Brain microvascular endothelial cell (primary cell): ENCODE data around the gene RAB11FIP3.

Experiments
- DNase-seq: peaks from one replicate; pipeline ENCODE4 v3.0.0-alpha.2; 2020
- H3K27ac ChIP-seq: fragments of 250-450 bp; sonication (Bioruptor Pico); 2 replicates; pipeline ENCODE4 v1.5.1; 2020; ENCODE audit warnings: mild to moderate bottlenecking, moderate library complexity
- H3K27me3 ChIP-seq: fragments of 250-450 bp; sonication (Bioruptor Pico); replicated peaks from 2 replicates; pipeline ENCODE4 v1.5.1; 2020; ENCODE audit warnings: mild to moderate bottlenecking
- H3K36me3 ChIP-seq: fragments of 250-450 bp; sonication (Bioruptor Pico); replicated peaks from 2 replicates; pipeline ENCODE4 v1.5.1; 2020; ENCODE audit warnings: mild to moderate bottlenecking
- H3K4me3 ChIP-seq: 2 replicates; pipeline ENCODE4 v1.5.1; 2011; ENCODE audit warnings: low read depth, mild to moderate bottlenecking, control low read depth, low read length, moderate library complexity
- CTCF ChIP-seq: IDR thresholded peaks from 2 replicates; pipeline ENCODE4 v1.5.1; 2011; ENCODE audit warnings: low read depth, mild to moderate bottlenecking, moderate library complexity, low read length, control low read depth, inconsistent platforms; ENCODE audit errors: missing control alignments
- in situ Hi-C: cut with HindIII; loops from 2 replicates; pipeline ENCODE4 v1.10.0; 2017; ENCODE audit warnings: low sequenced_read_pairs, low pct_ligation_motif_present

RAB11FIP3 gene

GRCh38 chr16:404971-405486 lies 20.4 kb upstream of the RAB11FIP3 start:
- H3K4me3 ChIP-seq: no peak overlapping the region
- TF ChIP-seq CTCF: no peak
- H3K36me3 ChIP-seq: peaks cover 3% of the 10 kb centered on the region
- H3K27ac ChIP-seq: no peak overlapping the region
- DNase-seq: no peak
- in situ Hi-C loops: no loop called here
- no peaks in the 10 kb centered on the region for H3K27me3 ChIP-seq

- in situ Hi-C loops: no loop called here
- Histone ChIP-seq H3K4me3 (no peak overlapping the region), H3K27ac (no peak overlapping the region), H3K27me3 (no peaks in the 10 kb centered on the region), H3K36me3 (peaks cover 2% of the 10 kb centered on the region)
- DNase-seq: no peak
- no peak for TF ChIP-seq CTCF
These were observed 19.6 kb upstream of the RAB11FIP3 start for GRCh38 chr16:405548-406506.

GRCh38 chr16:407253-407652 lies 18.2 kb upstream of the RAB11FIP3 start:
- no peak for TF ChIP-seq CTCF
- Histone ChIP-seq H3K36me3 (peaks cover 2% of the 10 kb centered on the region), H3K27me3 (no peaks in the 10 kb centered on the region), H3K27ac (no peak overlapping the region), H3K4me3 (no peak overlapping the region)
- in situ Hi-C loops: no loop called here
- no peak for DNase-seq

GRCh38 chr16:410516-411178 lies 14.8 kb upstream of the RAB11FIP3 start:
- Histone ChIP-seq H3K27me3 (no peaks in the 10 kb centered on the region), H3K4me3 (no peak overlapping the region), H3K27ac (no peak overlapping the region), H3K36me3 (peaks cover 2% of the 10 kb centered on the region)
- DNase-seq: no peak
- in situ Hi-C loops: no loop called here
- TF ChIP-seq CTCF: no peak

GRCh38 chr16:411576-412265 lies 13.7 kb upstream of the RAB11FIP3 start:
- Histone ChIP-seq H3K27me3 (no peaks in the 10 kb centered on the region), H3K36me3 (peaks cover 2% of the 10 kb centered on the region), H3K27ac (no peak overlapping the region), H3K4me3 (no peak overlapping the region)
- DNase-seq: no peak
- in situ Hi-C loops: no loop called here
- TF ChIP-seq CTCF: no peak
